HepG2 (cell line): ENCODE data around the gene TSPAN31. TPM values are rescaled to one million over a fixed set of nuclear protein-coding genes. Genes with fewer than 3 reads are reported as not detected.

Source experiments
- AKNA ChIP-seq: sonication (generic); formaldehyde crosslinking; IDR thresholded peaks from 2 replicates; pipeline ENCODE4 v1.4.0; 2020; ENCODE audit warnings: missing genetic modification reagents, borderline replicate concordance
- ATF3 ChIP-seq: sonication (generic); formaldehyde crosslinking; IDR thresholded peaks from 2 replicates; pipeline ENCODE4 v1.4.0; 2020; ENCODE audit warnings: missing genetic modification reagents
- BRD4 ChIP-seq: sonication (generic); formaldehyde crosslinking; IDR thresholded peaks from 2 replicates; pipeline ENCODE4 v1.4.0; 2020; ENCODE audit warnings: missing genetic modification reagents
- DNMT1 ChIP-seq: sonication (generic); formaldehyde crosslinking; IDR thresholded peaks from 2 replicates; pipeline ENCODE4 v1.5.1; 2020; ENCODE audit warnings: mild to moderate bottlenecking, missing genetic modification reagents
- GABPB1 ChIP-seq: IDR thresholded peaks from 2 replicates; pipeline ENCODE4 v1.6.1; 2016; ENCODE audit warnings: mild to moderate bottlenecking, missing genetic modification reagents, moderate library complexity, missing compliant biosample characterization
- HOXA7 ChIP-seq: sonication (generic); formaldehyde crosslinking; IDR thresholded peaks from 2 replicates; pipeline ENCODE4 v1.8.1; 2022; ENCODE audit warnings: mild to moderate bottlenecking, missing genetic modification reagents, moderate library complexity
- KLF13 ChIP-seq: sonication (generic); formaldehyde crosslinking; IDR thresholded peaks from 2 replicates; pipeline ENCODE4 v1.4.0; 2020; ENCODE audit warnings: mild to moderate bottlenecking, missing genetic modification reagents
- PHB2 ChIP-seq: fragments of 450-650 bp; IDR thresholded peaks from 2 replicates; pipeline ENCODE4 v1.6.1; 2018; ENCODE audit not compliant: partially characterized antibody
- STAG1 ChIP-seq: sonication (generic); formaldehyde crosslinking; IDR thresholded peaks from 2 replicates; pipeline ENCODE4 v1.4.0; 2020; ENCODE audit warnings: missing genetic modification reagents
- ZBTB43 ChIP-seq: sonication (generic); formaldehyde crosslinking; conservative IDR thresholded peaks from 2 replicates; pipeline ENCODE4 v1.4.0; 2020; ENCODE audit warnings: missing genetic modification reagents
- ZNF414 ChIP-seq: sonication (generic); formaldehyde crosslinking; IDR thresholded peaks from 2 replicates; pipeline ENCODE4 v1.5.0; 2020; ENCODE audit warnings: missing genetic modification reagents
- ZNF605 ChIP-seq: sonication (generic); formaldehyde crosslinking; IDR thresholded peaks from 2 replicates; pipeline ENCODE4 v1.8.0; 2022; ENCODE audit warnings: mild to moderate bottlenecking, missing genetic modification reagents
- ZNF629 ChIP-seq: sonication (generic); formaldehyde crosslinking; conservative IDR thresholded peaks from 2 replicates; pipeline ENCODE4 v1.5.0; 2020; ENCODE audit warnings: missing genetic modification reagents
- ZNF652 ChIP-seq: IDR thresholded peaks from 2 replicates; pipeline ENCODE4 v1.6.1; 2016; ENCODE audit warnings: low read depth, borderline replicate concordance
- ZNF773 ChIP-seq: sonication (generic); formaldehyde crosslinking; IDR thresholded peaks from 2 replicates; pipeline ENCODE4 v1.4.0; 2020; ENCODE audit warnings: missing genetic modification reagents, borderline replicate concordance
- polyA plus RNA-seq, 8 experiments: library from polyadenylated mRNA; depleted of rRNA in 3 of 8; stranded (reverse) in 7 of 8; unstranded in 1 of 8; fragments of >200 nt; fragmentation: Illumina TruSeq in 4 of 8; extraction: Trizol in 4 of 8; gene quantifications; 2 replicates each; pipeline versions ENCODE4 v1.2.1 to v1.2.3, GENCODE V29; 2011 to 2016; ENCODE audit warnings: low read depth in 4 of 8, missing spikeins in 1 of 8, mixed read lengths in 1 of 8; ENCODE audit not compliant: insufficient read depth in 1 of 8
- total RNA-seq, 5 experiments: library from RNA; depleted of rRNA; stranded (reverse); fragments of >200 nt; fragmentation: Illumina TruSeq; extraction: Trizol; gene quantifications; 2 replicates each; pipeline ENCODE4 v1.2.3, GENCODE V29; 2016; ENCODE audit warnings: low read depth in 1 of 5
- TF ChIP-seq, protein P1 (sequence below): sonication (generic); formaldehyde crosslinking; IDR thresholded peaks from 2 replicates; pipeline ENCODE4 v1.5.0; 2020; ENCODE audit warnings: mild to moderate bottlenecking, missing genetic modification reagents
- TF ChIP-seq, protein P2 (sequence below): sonication (generic); formaldehyde crosslinking; IDR thresholded peaks from 2 replicates; pipeline ENCODE4 v1.5.1; 2020; ENCODE audit warnings: mild to moderate bottlenecking, moderate library complexity, missing genetic modification reagents

The TSPAN31 gene
- total and polyA plus RNA-seq, 2 of the 13 experiments (the other 11 are each of a cell fraction or from before 2014, with no cell fraction given) = 10.4 to 24.6 TPM

- TF ChIP-seq, protein P1, sequence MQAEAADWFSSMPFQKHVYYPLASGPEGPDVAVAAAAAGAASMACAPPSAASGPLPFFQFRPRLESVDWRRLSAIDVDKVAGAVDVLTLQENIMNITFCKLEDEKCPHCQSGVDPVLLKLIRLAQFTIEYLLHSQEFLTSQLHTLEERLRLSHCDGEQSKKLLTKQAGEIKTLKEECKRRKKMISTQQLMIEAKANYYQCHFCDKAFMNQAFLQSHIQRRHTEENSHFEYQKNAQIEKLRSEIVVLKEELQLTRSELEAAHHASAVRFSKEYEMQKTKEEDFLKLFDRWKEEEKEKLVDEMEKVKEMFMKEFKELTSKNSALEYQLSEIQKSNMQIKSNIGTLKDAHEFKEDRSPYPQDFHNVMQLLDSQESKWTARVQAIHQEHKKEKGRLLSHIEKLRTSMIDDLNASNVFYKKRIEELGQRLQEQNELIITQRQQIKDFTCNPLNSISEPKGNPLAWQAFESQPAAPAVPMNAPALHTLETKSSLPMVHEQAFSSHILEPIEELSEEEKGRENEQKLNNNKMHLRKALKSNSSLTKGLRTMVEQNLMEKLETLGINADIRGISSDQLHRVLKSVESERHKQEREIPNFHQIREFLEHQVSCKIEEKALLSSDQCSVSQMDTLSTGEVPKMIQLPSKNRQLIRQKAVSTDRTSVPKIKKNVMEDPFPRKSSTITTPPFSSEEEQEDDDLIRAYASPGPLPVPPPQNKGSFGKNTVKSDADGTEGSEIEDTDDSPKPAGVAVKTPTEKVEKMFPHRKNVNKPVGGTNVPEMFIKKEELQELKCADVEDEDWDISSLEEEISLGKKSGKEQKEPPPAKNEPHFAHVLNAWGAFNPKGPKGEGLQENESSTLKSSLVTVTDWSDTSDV (CRISPR knock-in tag) = no peak
- TF ChIP-seq ATF3 (CRISPR knock-in tag) (no peak), HOXA7 (CRISPR knock-in tag) (no peak), ZNF629 (CRISPR knock-in tag) (no peak), ZNF652 (CRISPR knock-in tag) (no peak), GABPB1 (CRISPR knock-in tag) (peak; percentile 44; the same call in 1 of the 2 replicates), AKNA (CRISPR knock-in tag) (no peak), ZNF414 (CRISPR knock-in tag) (no peak), STAG1 (peak; percentile 49), ZNF605 (CRISPR knock-in tag) (peak; percentile 17; the same call in 1 of the 2 replicates), DNMT1 (CRISPR knock-in tag) (no peak), KLF13 (CRISPR knock-in tag) (no peak), ZNF773 (CRISPR knock-in tag) (no peak), PHB2 (no peak), ZBTB43 (CRISPR knock-in tag) (no peak), BRD4 (CRISPR knock-in tag) (no peak)
- TF ChIP-seq, protein P2, sequence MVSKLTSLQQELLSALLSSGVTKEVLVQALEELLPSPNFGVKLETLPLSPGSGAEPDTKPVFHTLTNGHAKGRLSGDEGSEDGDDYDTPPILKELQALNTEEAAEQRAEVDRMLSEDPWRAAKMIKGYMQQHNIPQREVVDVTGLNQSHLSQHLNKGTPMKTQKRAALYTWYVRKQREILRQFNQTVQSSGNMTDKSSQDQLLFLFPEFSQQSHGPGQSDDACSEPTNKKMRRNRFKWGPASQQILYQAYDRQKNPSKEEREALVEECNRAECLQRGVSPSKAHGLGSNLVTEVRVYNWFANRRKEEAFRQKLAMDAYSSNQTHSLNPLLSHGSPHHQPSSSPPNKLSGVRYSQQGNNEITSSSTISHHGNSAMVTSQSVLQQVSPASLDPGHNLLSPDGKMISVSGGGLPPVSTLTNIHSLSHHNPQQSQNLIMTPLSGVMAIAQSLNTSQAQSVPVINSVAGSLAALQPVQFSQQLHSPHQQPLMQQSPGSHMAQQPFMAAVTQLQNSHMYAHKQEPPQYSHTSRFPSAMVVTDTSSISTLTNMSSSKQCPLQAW = no peak; the same call in 1 of the 2 replicates
Observed at GRCh38 chr12:57756406-57757341, 11.8 kb downstream of the TSPAN31 start (continued).
